ENCODE results near the gene IFT80. TPM values are rescaled to one million over a fixed set of nuclear protein-coding genes. Genes with fewer than 3 reads are reported as not detected.

Gene IFT80
- total and polyA plus RNA-seq, 5 experiments from 2014 or later, result 4.8 to 34.9 (median 8.4) TPM

Small RNA genes within 50 kb of the gene (microRNA-seq; reads per million reads assigned to microRNA genes)
- 1,816 reads per million, percentile 89 among the genes with 10 or more reads in this experiment for gene MIR15B (ENCODE audit: borderline microRNAs expressed)
- 281 reads per million, percentile 73 among the genes with 10 or more reads in this experiment for gene MIR16-2 (ENCODE audit: borderline microRNAs expressed)

Other genes starting within 250 kb of the IFT80 start
- gene C3orf80, start 173.8 kb downstream of the IFT80 start, total RNA-seq, result not detected
- gene C3orf80, start 173.8 kb downstream of the IFT80 start, polyA plus RNA-seq, result not detected
- gene SMC4, start 425 bp upstream of the IFT80 start, total RNA-seq, result 10 to 100 TPM; 39.4 to 43.2 TPM
- gene SMC4, start 425 bp upstream of the IFT80 start, polyA plus RNA-seq, result 10 to 100 TPM; 19.2 to 32.9 (median 29.0) TPM
- gene TRIM59, start 50.6 kb upstream of the IFT80 start, total RNA-seq, result 10 to 100 TPM; 14.0 to 14.2 TPM
- gene TRIM59, start 50.6 kb upstream of the IFT80 start, polyA plus RNA-seq, result 10 to 100 TPM; 12.4 to 17.4 (median 14.7) TPM
- 10 to 100 TPM; 50.4 to 54.4 TPM for gene KPNA4, start 166.3 kb upstream of the IFT80 start, total RNA-seq
- gene KPNA4, start 166.3 kb upstream of the IFT80 start, polyA plus RNA-seq, result 1 to 10 TPM; 6.2 to 8.1 (median 6.3) TPM